ENCODE results near the gene RTEL1.

RTEL1 gene

GRCh38 chr20:63651942-63652191 is 6.2 kb upstream of the RTEL1 start:
- H4K20me1 ChIP-seq (ENCODE audit: insufficient read depth, low read length): no peaks in the 10 kb centered on the region
- no peaks in the 10 kb centered on the region for H3K79me2 ChIP-seq (ENCODE audit: low read length)
- TF ChIP-seq, protein P1, sequence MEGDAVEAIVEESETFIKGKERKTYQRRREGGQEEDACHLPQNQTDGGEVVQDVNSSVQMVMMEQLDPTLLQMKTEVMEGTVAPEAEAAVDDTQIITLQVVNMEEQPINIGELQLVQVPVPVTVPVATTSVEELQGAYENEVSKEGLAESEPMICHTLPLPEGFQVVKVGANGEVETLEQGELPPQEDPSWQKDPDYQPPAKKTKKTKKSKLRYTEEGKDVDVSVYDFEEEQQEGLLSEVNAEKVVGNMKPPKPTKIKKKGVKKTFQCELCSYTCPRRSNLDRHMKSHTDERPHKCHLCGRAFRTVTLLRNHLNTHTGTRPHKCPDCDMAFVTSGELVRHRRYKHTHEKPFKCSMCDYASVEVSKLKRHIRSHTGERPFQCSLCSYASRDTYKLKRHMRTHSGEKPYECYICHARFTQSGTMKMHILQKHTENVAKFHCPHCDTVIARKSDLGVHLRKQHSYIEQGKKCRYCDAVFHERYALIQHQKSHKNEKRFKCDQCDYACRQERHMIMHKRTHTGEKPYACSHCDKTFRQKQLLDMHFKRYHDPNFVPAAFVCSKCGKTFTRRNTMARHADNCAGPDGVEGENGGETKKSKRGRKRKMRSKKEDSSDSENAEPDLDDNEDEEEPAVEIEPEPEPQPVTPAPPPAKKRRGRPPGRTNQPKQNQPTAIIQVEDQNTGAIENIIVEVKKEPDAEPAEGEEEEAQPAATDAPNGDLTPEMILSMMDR (IDR thresholded peaks at IDR 0.05; ENCODE audit: low read depth, low read length): no peak
- no peak for TF ChIP-seq EZH2phosphoT487 (IDR thresholded peaks at IDR 0.05; ENCODE audit: low read depth)
- no peak overlapping the region for H3K27ac ChIP-seq (ENCODE audit: low read length)
- H3K27me3 ChIP-seq (ENCODE audit: low read depth, low read length): no peaks in the 10 kb centered on the region
- H3K4me1 ChIP-seq (ENCODE audit: low read length): no peaks in the 10 kb centered on the region
- no peak overlapping the region for H3K9ac ChIP-seq (ENCODE audit: low read length)
- H3K36me3 ChIP-seq (replicated peaks; ENCODE audit: low read depth, low read length): no peaks in the 10 kb centered on the region
- H2AFZ ChIP-seq (ENCODE audit: low read depth, low read length): no peak overlapping the region
- H3K9me3 ChIP-seq (ENCODE audit: insufficient read depth, low read length): no peaks in the 10 kb centered on the region
- H3K4me2 ChIP-seq (ENCODE audit: low read length): no peak overlapping the region
- no peak overlapping the region for H3K4me3 ChIP-seq (ENCODE audit: low read length)

DNA sequence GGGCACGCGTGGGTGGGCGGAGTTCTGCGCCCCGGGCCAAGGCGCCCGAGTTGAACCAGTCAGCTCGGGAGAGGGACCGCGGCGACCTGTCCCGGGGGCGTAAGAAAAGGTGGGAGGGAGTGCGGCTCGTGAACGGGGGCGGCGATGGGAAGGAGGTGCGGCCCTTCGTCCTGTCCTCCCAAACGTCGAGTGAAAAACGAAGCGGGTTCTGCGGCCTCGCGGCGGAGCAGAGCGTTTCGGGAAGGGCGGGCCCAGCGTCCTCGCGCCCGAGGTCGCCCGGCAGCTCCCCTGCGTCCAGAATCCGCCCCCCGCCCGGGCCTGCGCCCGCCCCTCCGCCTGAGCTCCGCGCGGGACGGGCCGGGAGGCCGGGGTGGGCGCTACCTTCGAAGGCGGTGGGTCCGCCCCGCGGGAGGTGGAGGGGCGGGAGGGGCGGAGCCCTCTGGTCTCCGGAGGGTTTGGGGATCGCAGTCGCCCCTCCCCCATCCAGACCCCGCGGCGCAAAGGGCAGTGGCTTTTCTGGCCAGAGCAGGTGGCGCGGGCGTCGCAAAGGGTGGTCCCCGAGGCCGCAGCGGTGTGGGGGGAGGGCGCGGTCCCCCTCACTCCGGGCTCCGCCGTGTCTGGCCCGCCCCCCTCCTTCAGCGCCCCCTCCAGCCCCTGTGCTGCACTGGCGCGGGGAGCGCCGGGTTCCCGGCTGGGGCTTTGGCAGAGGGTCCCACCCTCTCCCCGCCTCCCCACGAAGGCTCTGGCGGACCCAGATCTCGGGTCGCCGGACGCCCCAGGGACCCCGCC is 5.7 kb upstream of the RTEL1 start:
- TF ChIP-seq, protein P1 (IDR thresholded peaks at IDR 0.05; ENCODE audit: low read depth, low read length): no peak
- TF ChIP-seq EZH2phosphoT487 (IDR thresholded peaks at IDR 0.05; ENCODE audit: low read depth): no peak

DNA sequence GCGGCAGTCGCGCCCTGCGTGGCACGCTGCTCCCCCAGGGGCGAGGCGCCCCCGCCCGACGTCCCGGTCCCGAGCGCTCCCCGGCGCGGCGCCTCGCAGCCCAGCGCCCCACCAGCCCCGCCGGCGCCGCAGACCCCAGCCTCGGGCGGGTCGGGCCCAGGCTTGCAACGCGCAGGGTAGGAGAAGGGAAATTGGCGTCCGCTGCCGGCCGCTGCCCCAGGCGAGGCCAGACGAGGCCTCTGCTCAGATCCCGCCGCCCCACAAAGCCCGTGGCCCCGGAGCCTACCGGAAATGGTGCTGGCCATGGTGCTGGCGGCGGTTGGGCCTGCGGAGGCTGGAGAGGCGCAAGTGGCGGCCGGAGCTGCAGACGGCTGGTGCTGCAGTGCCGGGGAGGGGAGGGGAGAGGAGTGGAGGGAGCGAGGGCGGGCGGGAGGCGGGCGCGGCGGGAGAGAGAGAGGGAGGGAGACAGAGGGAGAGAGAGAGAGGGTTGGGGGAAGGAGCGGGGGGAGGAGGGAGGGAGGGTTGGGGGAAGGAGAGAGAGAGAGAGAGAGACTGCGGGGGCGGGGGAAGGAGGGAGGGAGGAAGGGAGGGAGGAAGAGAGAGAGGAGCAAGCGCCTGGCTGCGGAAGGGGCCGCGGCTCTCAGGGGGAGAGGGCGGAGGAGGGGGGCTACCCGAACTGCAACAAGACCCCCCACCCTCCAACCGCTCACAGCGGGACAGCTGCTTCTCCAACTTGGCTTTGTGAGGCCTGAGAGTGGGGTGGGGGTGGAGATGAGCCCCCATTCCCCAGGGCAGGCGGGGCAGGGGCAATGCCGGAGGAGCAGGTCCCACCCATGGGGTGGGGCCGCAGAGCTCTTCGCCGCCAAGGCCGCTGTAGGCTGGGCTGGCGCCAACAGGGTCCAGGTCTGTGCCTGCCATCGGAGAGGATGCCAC is 4.8 kb upstream of the RTEL1 start, which contains the start of gene STMN3:
STMN3 (minus strand) TSS at position 384 of the 933 bp plus-strand sequence; CDS start at position 305, 79 bp downstream.
- no peak within 1 kb of the TSS for H2AFZ ChIP-seq (ENCODE audit: low read depth, low read length)
- no peak within 1 kb of the TSS for H3K27ac ChIP-seq (ENCODE audit: low read length)
- no peaks in the 10 kb centered on the region for H3K9me3 ChIP-seq (ENCODE audit: insufficient read depth, low read length)
- H3K27me3 ChIP-seq (ENCODE audit: low read depth, low read length): no peaks in the 10 kb centered on the region
- no peak within 1 kb of the TSS for H3K9ac ChIP-seq (ENCODE audit: low read length)
- no peak within 1 kb of the TSS for H3K4me2 ChIP-seq (ENCODE audit: low read length)
- H4K20me1 ChIP-seq (ENCODE audit: insufficient read depth, low read length): no peaks in the 10 kb centered on the region
- peaks cover 6% of the 10 kb centered on the region for H3K4me1 ChIP-seq (ENCODE audit: low read length)
- TF ChIP-seq, protein P1 (IDR thresholded peaks at IDR 0.05; ENCODE audit: low read depth, low read length): no peak
- TF ChIP-seq EZH2phosphoT487 (IDR thresholded peaks at IDR 0.05; ENCODE audit: low read depth): no peak
- no peaks in the 10 kb centered on the region for H3K79me2 ChIP-seq (ENCODE audit: low read length)
- no peak within 1 kb of the TSS for H3K4me3 ChIP-seq (ENCODE audit: low read length)
- H3K36me3 ChIP-seq (replicated peaks; ENCODE audit: low read depth, low read length): no peaks in the 10 kb centered on the region

More for the DNA sequence above, 5.7 kb upstream of the RTEL1 start:
- no peak overlapping the region for H3K27ac ChIP-seq (ENCODE audit: low read length)
- no peaks in the 10 kb centered on the region for H3K27me3 ChIP-seq (ENCODE audit: low read depth, low read length)
- no peaks in the 10 kb centered on the region for H3K9me3 ChIP-seq (ENCODE audit: insufficient read depth, low read length)
- no peaks in the 10 kb centered on the region for H3K36me3 ChIP-seq (replicated peaks; ENCODE audit: low read depth, low read length)
- no peak overlapping the region for H2AFZ ChIP-seq (ENCODE audit: low read depth, low read length)
- H3K4me3 ChIP-seq (ENCODE audit: low read length): no peak overlapping the region
- no peak overlapping the region for H3K4me2 ChIP-seq (ENCODE audit: low read length)
- H4K20me1 ChIP-seq (ENCODE audit: insufficient read depth, low read length): no peaks in the 10 kb centered on the region
- no peak overlapping the region for H3K9ac ChIP-seq (ENCODE audit: low read length)
- peaks cover 2% of the 10 kb centered on the region; the same call in 1 of the 2 replicates for H3K4me1 ChIP-seq (ENCODE audit: low read length)
- no peaks in the 10 kb centered on the region for H3K79me2 ChIP-seq (ENCODE audit: low read length)
